ENCODE measurements around the gene CT47C1. TPM values are rescaled to one million over a fixed set of nuclear protein-coding genes. Genes with fewer than 3 reads are reported as not detected.
"Not testable (repeated sequence)": the region's sequence is repeated elsewhere in the genome, so short reads cannot be mapped to it uniquely, and the experiment has no call there.

Gene CT47C1
- total RNA-seq (2014; rRNA removed; shearing (Covaris generic)): not detected in 2 replicates
- total RNA-seq (2022): not detected in 2 replicates
- Bru-seq, nascent RNA: not detected
- BruChase-seq, experiment 1, labeled RNA remaining after a 6-hour chase: not detected
- BruChase-seq, experiment 2, labeled RNA remaining after a 2-hour chase: not detected
- long read RNA-seq: 0 reads

DNA sequence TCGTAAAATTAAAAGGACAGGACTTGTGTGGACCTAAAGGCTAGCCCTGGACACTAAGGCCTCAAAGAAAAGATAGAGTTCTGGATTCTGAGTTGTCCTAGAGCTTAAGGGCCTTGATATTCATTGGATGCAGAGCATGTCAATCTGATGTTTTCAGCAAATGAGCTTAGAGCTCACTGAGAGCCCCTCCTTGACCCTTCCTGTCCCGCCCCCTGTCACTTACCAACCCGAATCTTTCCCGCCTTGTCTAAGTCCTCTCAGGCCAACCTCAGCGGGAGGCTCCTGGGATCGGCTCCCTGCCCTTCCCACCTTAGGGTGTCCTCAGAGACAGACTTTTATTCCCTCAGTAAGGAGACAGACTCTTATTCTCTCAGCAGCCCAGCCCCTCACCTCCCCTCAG, at the start of gene CT47C1:
TSS of gene CT47C1 (plus strand) at position 250 of the 400 bp plus-strand sequence. CDS start 233 bp downstream, outside the sequence.
- no peaks in the 10 kb centered on the region for H3K36me3 ChIP-seq (ENCODE audit: insufficient read depth, low read length)
- TF ChIP-seq, protein P1, sequence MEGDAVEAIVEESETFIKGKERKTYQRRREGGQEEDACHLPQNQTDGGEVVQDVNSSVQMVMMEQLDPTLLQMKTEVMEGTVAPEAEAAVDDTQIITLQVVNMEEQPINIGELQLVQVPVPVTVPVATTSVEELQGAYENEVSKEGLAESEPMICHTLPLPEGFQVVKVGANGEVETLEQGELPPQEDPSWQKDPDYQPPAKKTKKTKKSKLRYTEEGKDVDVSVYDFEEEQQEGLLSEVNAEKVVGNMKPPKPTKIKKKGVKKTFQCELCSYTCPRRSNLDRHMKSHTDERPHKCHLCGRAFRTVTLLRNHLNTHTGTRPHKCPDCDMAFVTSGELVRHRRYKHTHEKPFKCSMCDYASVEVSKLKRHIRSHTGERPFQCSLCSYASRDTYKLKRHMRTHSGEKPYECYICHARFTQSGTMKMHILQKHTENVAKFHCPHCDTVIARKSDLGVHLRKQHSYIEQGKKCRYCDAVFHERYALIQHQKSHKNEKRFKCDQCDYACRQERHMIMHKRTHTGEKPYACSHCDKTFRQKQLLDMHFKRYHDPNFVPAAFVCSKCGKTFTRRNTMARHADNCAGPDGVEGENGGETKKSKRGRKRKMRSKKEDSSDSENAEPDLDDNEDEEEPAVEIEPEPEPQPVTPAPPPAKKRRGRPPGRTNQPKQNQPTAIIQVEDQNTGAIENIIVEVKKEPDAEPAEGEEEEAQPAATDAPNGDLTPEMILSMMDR (conservative IDR thresholded peaks at IDR 0.05; ENCODE audit: low read length): no peak
- TF ChIP-seq EZH2phosphoT487 (IDR thresholded peaks at IDR 0.05; ENCODE audit: borderline replicate concordance, low read depth, low read length): no peak
- H3K4me1 ChIP-seq (ENCODE audit: insufficient read depth, low read length, poor library complexity, severe bottlenecking): no peaks in the 10 kb centered on the region
- POLR2A ChIA-PET: no interaction called here
- H3K4me2 ChIP-seq (ENCODE audit: low read length): no peak within 1 kb of the TSS
- intact Hi-C loops (cut with micrococcal nuclease; ENCODE audit: unreplicated experiment): no loop called here
- H4K20me1 ChIP-seq (ENCODE audit: insufficient read depth, low read length): no peaks in the 10 kb centered on the region
- no peak within 1 kb of the TSS for H3K27ac ChIP-seq (ENCODE audit: low read depth, low read length, poor library complexity, severe bottlenecking)
- no peaks in the 10 kb centered on the region for H3K9me2 ChIP-seq (ENCODE audit: insufficient read depth, low read length)
- no peaks in the 10 kb centered on the region for H3K9me3 ChIP-seq (ENCODE audit: low read length)
- H2AFZ ChIP-seq (ENCODE audit: low read length): no peak within 1 kb of the TSS
- BruUV-seq (replicated peaks): no TSS peak
- DNase-seq (ENCODE audit: low spot score): no peak
- no peak within 1 kb of the TSS for H3K4me3 ChIP-seq (ENCODE audit: low read depth, low read length, poor library complexity, severe bottlenecking)
- CTCF ChIA-PET (ENCODE audit: unreplicated experiment): no interaction called here
- no peaks in the 10 kb centered on the region for H3K79me2 ChIP-seq (ENCODE audit: insufficient read depth, low read depth, low read length)

DNA sequence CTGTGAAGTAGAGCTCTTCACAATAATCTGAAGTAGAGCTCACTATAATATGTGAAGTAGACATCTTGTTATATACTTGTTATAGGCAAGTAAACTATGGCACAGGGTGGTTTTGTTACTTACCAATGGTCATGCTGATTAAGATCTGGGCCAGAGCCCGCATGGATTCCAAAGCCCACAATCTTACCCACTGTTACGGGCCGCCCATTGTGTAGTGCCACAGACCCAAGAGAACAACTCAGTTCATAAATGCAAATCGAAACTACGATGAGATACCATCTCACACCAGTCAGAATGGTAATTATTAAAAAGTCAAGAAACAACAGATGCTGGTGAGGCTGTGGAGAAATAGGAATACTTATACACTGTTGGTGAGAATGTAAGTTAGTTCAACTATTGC, 46.9 kb upstream of the CT47C1 start:
- intact Hi-C loops (cut with micrococcal nuclease; ENCODE audit: unreplicated experiment): no loop called here
- CTCF ChIA-PET (ENCODE audit: unreplicated experiment): no interaction called here
- BruUV-seq (replicated peaks): no TSS peak

DNA sequence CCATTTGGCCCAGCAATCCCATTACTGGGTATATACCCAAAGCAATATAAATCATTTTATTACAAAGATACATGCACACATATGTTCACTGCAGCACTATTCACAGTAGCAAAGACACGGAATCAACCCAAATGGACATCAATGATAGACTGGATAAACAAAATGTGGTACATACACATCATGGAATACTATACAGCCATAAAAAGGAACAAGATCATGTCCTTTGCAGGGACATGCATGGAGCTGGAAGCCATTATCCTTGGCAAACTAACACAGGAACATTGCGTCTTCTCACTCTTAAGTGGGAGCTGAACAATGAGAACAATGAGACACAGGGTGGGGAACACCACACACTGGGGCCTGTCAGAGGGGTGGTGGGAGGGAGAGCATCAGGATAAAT, 46.4 kb upstream of the CT47C1 start:
- DNase-seq (ENCODE audit: low spot score); H2AFZ ChIP-seq (ENCODE audit: low read length); H3K79me2 ChIP-seq (ENCODE audit: insufficient read depth, low read depth, low read length); H3K4me2 ChIP-seq (ENCODE audit: low read length); BruUV-seq (replicated peaks); H4K20me1 ChIP-seq (ENCODE audit: insufficient read depth, low read length); H3K9me3 ChIP-seq (ENCODE audit: low read length); intact Hi-C loops (cut with micrococcal nuclease; ENCODE audit: unreplicated experiment); H3K4me3 ChIP-seq (ENCODE audit: low read depth, low read length, poor library complexity, severe bottlenecking); H3K27ac ChIP-seq (ENCODE audit: low read depth, low read length, poor library complexity, severe bottlenecking); H3K36me3 ChIP-seq (ENCODE audit: insufficient read depth, low read length); H3K4me1 ChIP-seq (ENCODE audit: insufficient read depth, low read length, poor library complexity, severe bottlenecking); H3K9me2 ChIP-seq (ENCODE audit: insufficient read depth, low read length); CTCF ChIA-PET (ENCODE audit: unreplicated experiment); POLR2A ChIA-PET: not testable (repeated sequence)

More for the DNA sequence above, 46.9 kb upstream of the CT47C1 start:
- Histone ChIP-seq H4K20me1 (ENCODE audit: insufficient read depth, low read length) (no peaks in the 10 kb centered on the region), H3K27ac (ENCODE audit: low read depth, low read length, poor library complexity, severe bottlenecking) (no peak overlapping the region), H3K79me2 (ENCODE audit: insufficient read depth, low read depth, low read length) (no peaks in the 10 kb centered on the region), H3K4me2 (ENCODE audit: low read length) (no peak overlapping the region), H2AFZ (ENCODE audit: low read length) (no peak overlapping the region), H3K9me2 (ENCODE audit: insufficient read depth, low read length) (no peaks in the 10 kb centered on the region), H3K4me1 (ENCODE audit: insufficient read depth, low read length, poor library complexity, severe bottlenecking) (no peaks in the 10 kb centered on the region), H3K9me3 (ENCODE audit: low read length) (no peaks in the 10 kb centered on the region), H3K36me3 (ENCODE audit: insufficient read depth, low read length) (no peaks in the 10 kb centered on the region), H3K4me3 (ENCODE audit: low read depth, low read length, poor library complexity, severe bottlenecking) (no peak overlapping the region)
- TF ChIP-seq, protein P1 (conservative IDR thresholded peaks at IDR 0.05; ENCODE audit: low read length): no peak
- no peak for TF ChIP-seq EZH2phosphoT487 (IDR thresholded peaks at IDR 0.05; ENCODE audit: borderline replicate concordance, low read depth, low read length)
- DNase-seq (ENCODE audit: low spot score): no peak
- POLR2A ChIA-PET: no interaction called here

- H3K79me2 ChIP-seq (ENCODE audit: insufficient read depth, low read depth, low read length); DNase-seq (ENCODE audit: low spot score); CTCF ChIA-PET (ENCODE audit: unreplicated experiment); H3K9me3 ChIP-seq (ENCODE audit: low read length); H3K27ac ChIP-seq (ENCODE audit: low read depth, low read length, poor library complexity, severe bottlenecking); POLR2A ChIA-PET; BruUV-seq (replicated peaks); H3K4me1 ChIP-seq (ENCODE audit: insufficient read depth, low read length, poor library complexity, severe bottlenecking); H2AFZ ChIP-seq (ENCODE audit: low read length); H3K4me3 ChIP-seq (ENCODE audit: low read depth, low read length, poor library complexity, severe bottlenecking); intact Hi-C loops (cut with micrococcal nuclease; ENCODE audit: unreplicated experiment); H4K20me1 ChIP-seq (ENCODE audit: insufficient read depth, low read length); H3K36me3 ChIP-seq (ENCODE audit: insufficient read depth, low read length); H3K4me2 ChIP-seq (ENCODE audit: low read length); H3K9me2 ChIP-seq (ENCODE audit: insufficient read depth, low read length): not testable (repeated sequence)
These were observed 44.6 kb upstream of the CT47C1 start for GRCh38 chrX:119027960-119028732.

Measured in OCI-LY7 (cell line).